ENCODE results near the gene NUMB. TPM values are rescaled to one million over a fixed set of nuclear protein-coding genes. Genes with fewer than 3 reads are reported as not detected.

NUMB gene
- total RNA-seq, 1 donor from 2014 or later: 38.9 TPM

GRCh38 chr14:73261075-73261474 lies 197.3 kb downstream of the NUMB start:
- DNase-seq: no peak

- DNase-seq: no peak
Measured at GRCh38 chr14:73260574-73260973, 197.8 kb downstream of the NUMB start.

GRCh38 chr14:73259837-73260236 lies 198.5 kb downstream of the NUMB start:
- no peak for DNase-seq

- DNase-seq: no peak
Measured at GRCh38 chr14:73258845-73259611, 199.3 kb downstream of the NUMB start.

GRCh38 chr14:73258076-73258475 lies 200.3 kb downstream of the NUMB start:
- DNase-seq: no peak

- no peak for DNase-seq
Measured at GRCh38 chr14:73255693-73256225, 202.6 kb downstream of the NUMB start.

GRCh38 chr14:73255005-73255400 lies 203.3 kb downstream of the NUMB start:
- no peak for DNase-seq

GRCh38 chr14:73254247-73255004 lies 203.9 kb downstream of the NUMB start:
- no peak for DNase-seq

- DNase-seq: no peak
Measured at GRCh38 chr14:73253721-73254120, 204.6 kb downstream of the NUMB start.

GRCh38 chr14:73253323-73253610 lies 205.1 kb downstream of the NUMB start:
- DNase-seq: no peak

GRCh38 chr14:73252491-73253322 lies 205.6 kb downstream of the NUMB start:
- no peak for DNase-seq

GRCh38 chr14:73251516-73252215 lies 206.7 kb downstream of the NUMB start:
- DNase-seq: no peak

GRCh38 chr14:73250781-73251500 lies 207.4 kb downstream of the NUMB start:
- no peak for DNase-seq

- DNase-seq: no peak
Measured at GRCh38 chr14:73250317-73250713, 208.0 kb downstream of the NUMB start.

- DNase-seq: no peak
Measured at GRCh38 chr14:73249564-73250316, 208.6 kb downstream of the NUMB start.

GRCh38 chr14:73249108-73249507 lies 209.2 kb downstream of the NUMB start:
- no peak for DNase-seq

- DNase-seq: no peak
Measured at GRCh38 chr14:73248108-73248868, 210.1 kb downstream of the NUMB start.

- DNase-seq: no peak
Measured at GRCh38 chr14:73246387-73247150, 211.8 kb downstream of the NUMB start.

Data from tongue (tissue), 2 donors.